ENCODE results near the gene SOWAHD.

DNA sequence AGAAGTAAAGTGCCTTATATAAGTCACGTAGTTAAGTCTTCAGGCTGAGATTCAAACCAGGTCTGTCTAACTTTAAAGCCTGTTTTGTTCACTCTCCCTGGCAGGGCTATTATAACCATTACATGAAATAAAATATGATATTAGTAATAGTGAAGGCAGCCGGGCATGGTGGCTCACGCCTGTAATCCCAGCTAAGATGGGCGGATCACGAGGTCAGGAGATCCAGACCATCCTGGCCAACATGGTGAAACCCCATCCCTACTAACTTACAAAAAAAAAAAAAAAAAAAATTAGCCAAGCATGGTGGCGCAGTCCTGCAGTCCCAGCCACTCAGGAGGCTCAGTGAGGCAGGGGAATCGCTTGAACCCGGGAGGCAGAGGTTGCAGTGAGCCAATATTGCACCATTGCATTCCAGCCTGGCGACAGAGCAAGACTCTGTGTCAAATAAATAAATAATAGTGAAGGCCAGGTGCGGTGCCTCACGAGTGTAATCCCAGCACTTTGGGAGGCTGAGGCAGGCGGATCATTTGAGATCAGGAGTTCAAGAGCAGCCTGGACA lies 22.1 kb upstream of the SOWAHD start:
- TF ChIP-seq, protein P1, sequence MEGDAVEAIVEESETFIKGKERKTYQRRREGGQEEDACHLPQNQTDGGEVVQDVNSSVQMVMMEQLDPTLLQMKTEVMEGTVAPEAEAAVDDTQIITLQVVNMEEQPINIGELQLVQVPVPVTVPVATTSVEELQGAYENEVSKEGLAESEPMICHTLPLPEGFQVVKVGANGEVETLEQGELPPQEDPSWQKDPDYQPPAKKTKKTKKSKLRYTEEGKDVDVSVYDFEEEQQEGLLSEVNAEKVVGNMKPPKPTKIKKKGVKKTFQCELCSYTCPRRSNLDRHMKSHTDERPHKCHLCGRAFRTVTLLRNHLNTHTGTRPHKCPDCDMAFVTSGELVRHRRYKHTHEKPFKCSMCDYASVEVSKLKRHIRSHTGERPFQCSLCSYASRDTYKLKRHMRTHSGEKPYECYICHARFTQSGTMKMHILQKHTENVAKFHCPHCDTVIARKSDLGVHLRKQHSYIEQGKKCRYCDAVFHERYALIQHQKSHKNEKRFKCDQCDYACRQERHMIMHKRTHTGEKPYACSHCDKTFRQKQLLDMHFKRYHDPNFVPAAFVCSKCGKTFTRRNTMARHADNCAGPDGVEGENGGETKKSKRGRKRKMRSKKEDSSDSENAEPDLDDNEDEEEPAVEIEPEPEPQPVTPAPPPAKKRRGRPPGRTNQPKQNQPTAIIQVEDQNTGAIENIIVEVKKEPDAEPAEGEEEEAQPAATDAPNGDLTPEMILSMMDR (IDR thresholded peaks at IDR 0.05) = no peak
- TF ChIP-seq EZH2 (IDR thresholded peaks at IDR 0.05; ENCODE audit: borderline replicate concordance, insufficient read depth, low read depth, low read length, poor library complexity, severe bottlenecking) = no peak

Measured in B cell (primary cell).